GM19239 (cell line): ENCODE data around the gene SAT2.

Source experiments
- DNase-seq: peaks from one replicate; pipeline ENCODE4 v3.0.0; 2011; ENCODE audit warnings: low spot score; ENCODE audit not compliant: insufficient read length
- FAIRE-seq: peaks from 2 replicates; lab custom pipeline; 2011; peaks lifted over from hg19 to GRCh38; lab: Jason Lieb, UNC

Gene SAT2

DNA sequence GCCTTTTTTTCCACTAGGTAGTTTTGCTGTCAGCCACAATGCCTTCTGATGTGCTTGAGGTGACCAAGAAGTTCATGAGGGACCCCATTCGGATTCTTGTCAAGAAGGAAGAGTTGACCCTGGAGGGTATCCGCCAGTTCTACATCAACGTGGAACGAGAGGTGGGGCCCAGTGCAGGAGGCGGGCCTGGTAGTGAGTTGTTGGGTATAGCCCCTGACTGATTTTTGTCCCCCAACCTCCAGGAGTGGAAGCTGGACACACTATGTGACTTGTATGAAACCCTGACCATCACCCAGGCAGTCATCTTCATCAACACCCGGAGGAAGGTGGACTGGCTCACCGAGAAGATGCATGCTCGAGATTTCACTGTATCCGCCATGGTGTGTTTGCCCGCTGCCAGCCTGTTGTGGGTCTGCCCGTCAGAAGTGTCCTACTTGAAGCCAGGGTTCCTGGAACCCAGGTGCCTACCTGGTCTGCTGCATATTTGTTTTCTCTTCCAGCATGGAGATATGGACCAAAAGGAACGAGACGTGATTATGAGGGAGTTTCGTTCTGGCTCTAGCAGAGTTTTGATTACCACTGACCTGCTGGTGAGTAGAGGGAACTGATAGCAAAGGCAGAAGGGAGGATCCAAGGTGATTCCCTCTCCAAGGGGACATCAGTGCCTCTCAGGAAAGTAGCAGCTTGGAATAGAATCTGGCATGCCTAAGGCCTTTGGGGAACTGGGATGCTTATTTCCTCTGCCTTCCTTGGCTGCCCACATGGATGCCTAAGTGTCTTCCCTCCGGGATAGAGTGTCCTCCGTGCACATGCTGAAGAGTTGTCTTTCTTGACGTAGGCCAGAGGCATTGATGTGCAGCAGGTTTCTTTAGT is 50.1 kb downstream of the SAT2 start:
- DNase-seq: no peak
- FAIRE-seq: no peak

GRCh38 chr17:7576432-7576937 is 51.1 kb downstream of the SAT2 start:
- no peak for FAIRE-seq
- DNase-seq: no peak
